Neural cell (in vitro differentiated cells): ENCODE results near the gene KDM4C. TPM values are rescaled to one million over a fixed set of nuclear protein-coding genes. Genes with fewer than 3 reads are reported as not detected.

Experiments
- H2AFZ ChIP-seq: fragments of 200-600, 300-800 bp; sonication (generic), shearing (Covaris generic); 2 replicates; pipeline ENCODE4 v1.6.0; 2014; ENCODE audit warnings: low read depth, mild to moderate bottlenecking, antibody characterized with exemption, low read length, moderate library complexity
- H3F3A ChIP-seq: fragments of 200-600 bp; shearing (Covaris generic); 2 replicates; pipeline ENCODE4 v1.6.1; 2016; ENCODE audit warnings: mild to moderate bottlenecking, moderate library complexity, mixed read lengths, antibody characterized with exemption, low read length; ENCODE audit not compliant: insufficient read depth, poor library complexity, severe bottlenecking
- H3K27ac ChIP-seq: fragments of 200-600, 300-800 bp; sonication (generic), shearing (Covaris generic); 2 replicates; pipeline ENCODE4 v1.5.1; 2014; ENCODE audit warnings: mild to moderate bottlenecking, low read length, moderate library complexity
- H3K27me3 ChIP-seq: fragments of 300-800, 200-600 bp; sonication (generic), shearing (Covaris generic); 2 replicates; pipeline ENCODE4 v1.6.0; 2014; ENCODE audit warnings: mild to moderate bottlenecking, low read depth, low read length, moderate library complexity; ENCODE audit not compliant: insufficient read depth
- H3K36me3 ChIP-seq: fragments of 300-800, 200-600 bp; sonication (generic), shearing (Covaris generic); 2 replicates; pipeline ENCODE4 v1.5.1; 2014; ENCODE audit warnings: mild to moderate bottlenecking, antibody characterized with exemption, low read length, moderate library complexity; ENCODE audit not compliant: insufficient read depth
- H3K4me2 ChIP-seq: fragments of 300-800, 200-600 bp; sonication (generic), shearing (Covaris generic); 2 replicates; pipeline ENCODE4 v1.6.0; 2014; ENCODE audit warnings: mild to moderate bottlenecking, low read length
- H3K4me3 ChIP-seq: fragments of 300-800, 200-600 bp; sonication (generic), shearing (Covaris generic); 2 replicates; pipeline ENCODE4 v1.5.1; 2014; ENCODE audit warnings: mild to moderate bottlenecking, low read length, moderate library complexity
- H3K79me2 ChIP-seq: fragments of 200-600 bp; shearing (Covaris generic); replicated peaks from 2 replicates; pipeline ENCODE4 v1.6.0; 2014; ENCODE audit warnings: mild to moderate bottlenecking, low read length, moderate library complexity; ENCODE audit not compliant: insufficient read depth
- H3K9ac ChIP-seq: fragments of 300-800, 200-600 bp; sonication (generic), shearing (Covaris generic); 2 replicates; pipeline ENCODE4 v1.6.1; 2016; ENCODE audit warnings: mild to moderate bottlenecking, low read length, mixed read lengths
- H3K9me2 ChIP-seq: fragments of 200-600 bp; shearing (Covaris generic); 2 replicates; pipeline ENCODE4 v1.6.1; 2016; ENCODE audit warnings: mild to moderate bottlenecking, low read length, mixed read lengths; ENCODE audit not compliant: insufficient read depth
- H3K9me3 ChIP-seq: fragments of 200-600, 300-800 bp; sonication (generic), shearing (Covaris generic); 2 replicates; pipeline ENCODE4 v1.6.1; 2016; ENCODE audit warnings: mild to moderate bottlenecking, mixed run types, low read length, moderate library complexity, mixed read lengths
- H4K20me1 ChIP-seq: fragments of 200-600 bp; shearing (Covaris generic); 2 replicates; pipeline ENCODE4 v1.6.1; 2016; ENCODE audit warnings: mild to moderate bottlenecking, mixed run types; ENCODE audit not compliant: insufficient read depth
- EP300 ChIP-seq: fragments of 450-650 bp; conservative IDR thresholded peaks from 2 replicates; pipeline ENCODE4 v1.6.1; 2014; ENCODE audit warnings: antibody characterized with exemption, mild to moderate bottlenecking, moderate library complexity; ENCODE audit not compliant: poor library complexity, severe bottlenecking
- EZH2 ChIP-seq: fragments of 200-600, 300-800 bp; shearing (Covaris generic), sonication (generic); IDR thresholded peaks from 2 replicates; pipeline ENCODE4 v1.6.1; 2014; ENCODE audit warnings: antibody characterized with exemption, low read length, borderline replicate concordance, mild to moderate bottlenecking; ENCODE audit not compliant: insufficient read depth, poor library complexity, severe bottlenecking
- MXI1 ChIP-seq: fragments of 450-650 bp; conservative IDR thresholded peaks from 2 replicates; pipeline ENCODE4 v1.6.1; 2014; ENCODE audit warnings: antibody characterized with exemption, mild to moderate bottlenecking; ENCODE audit not compliant: poor library complexity, severe bottlenecking
- POLR2AphosphoS5 ChIP-seq: IDR thresholded peaks from 2 replicates; pipeline ENCODE4 v1.6.1; 2012
- RAD21 ChIP-seq: fragments of 450-650 bp; conservative IDR thresholded peaks from 2 replicates; pipeline ENCODE4 v1.6.1; 2014; ENCODE audit warnings: antibody characterized with exemption, mild to moderate bottlenecking, moderate library complexity
- SMC3 ChIP-seq: fragments of 450-650 bp; conservative IDR thresholded peaks from 2 replicates; pipeline ENCODE4 v1.6.1; 2014; ENCODE audit warnings: antibody characterized with exemption, mild to moderate bottlenecking, moderate library complexity; ENCODE audit not compliant: poor library complexity
- TAF1 ChIP-seq: IDR thresholded peaks from 2 replicates; pipeline ENCODE4 v1.6.1; 2012; ENCODE audit warnings: low read depth
- polyA plus RNA-seq: library from polyadenylated mRNA; depleted of rRNA; stranded (reverse); fragments of >200 nt; gene quantifications from 2 replicates; pipeline ENCODE4 v1.2.3, GENCODE V29; 2014
- TF ChIP-seq, protein P1 (sequence below): IDR thresholded peaks from 2 replicates; pipeline ENCODE4 v1.6.1; 2012; ENCODE audit warnings: borderline replicate concordance
- TF ChIP-seq, protein P2 (sequence below): fragments of 450-650 bp; IDR thresholded peaks from 2 replicates; pipeline ENCODE4 v1.5.1; 2014; ENCODE audit warnings: antibody characterized with exemption, mild to moderate bottlenecking, moderate library complexity; ENCODE audit not compliant: poor library complexity, severe bottlenecking

Gene KDM4C
- polyA plus RNA-seq, 1 donor from 2014 or later: 21.1 TPM

DNA sequence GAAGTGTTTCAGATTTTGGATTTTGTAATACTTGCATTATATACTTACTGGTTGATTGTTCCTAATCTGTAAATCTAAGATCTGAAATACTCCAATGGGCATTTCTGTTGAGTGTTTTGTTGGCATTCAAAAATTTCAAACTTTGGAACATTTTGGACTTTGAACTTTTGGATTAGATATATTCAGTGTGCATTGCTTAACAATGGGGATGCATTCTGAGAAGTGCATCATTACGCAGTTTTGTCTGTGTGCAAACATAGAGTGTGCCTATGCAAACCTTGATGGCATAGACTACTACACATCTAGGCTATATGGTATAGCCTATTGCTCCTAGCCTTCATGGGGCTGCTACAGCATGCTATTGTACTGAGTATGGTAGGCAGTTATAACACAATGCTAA, 325.4 kb downstream of the KDM4C start:
- H3K4me2 ChIP-seq: no peak overlapping the region
- no peaks in the 10 kb centered on the region for H4K20me1 ChIP-seq
- no peak overlapping the region for H2AFZ ChIP-seq
- H3K4me3 ChIP-seq: no peak overlapping the region
- H3K27ac ChIP-seq: no peak overlapping the region
- H3K27me3 ChIP-seq: no peaks in the 10 kb centered on the region
- TF ChIP-seq EP300 (no peak), RAD21 (no peak), SMC3 (no peak), TAF1 (no peak), POLR2AphosphoS5 (no peak), MXI1 (no peak), EZH2 (no peak)
- TF ChIP-seq, protein P1, sequence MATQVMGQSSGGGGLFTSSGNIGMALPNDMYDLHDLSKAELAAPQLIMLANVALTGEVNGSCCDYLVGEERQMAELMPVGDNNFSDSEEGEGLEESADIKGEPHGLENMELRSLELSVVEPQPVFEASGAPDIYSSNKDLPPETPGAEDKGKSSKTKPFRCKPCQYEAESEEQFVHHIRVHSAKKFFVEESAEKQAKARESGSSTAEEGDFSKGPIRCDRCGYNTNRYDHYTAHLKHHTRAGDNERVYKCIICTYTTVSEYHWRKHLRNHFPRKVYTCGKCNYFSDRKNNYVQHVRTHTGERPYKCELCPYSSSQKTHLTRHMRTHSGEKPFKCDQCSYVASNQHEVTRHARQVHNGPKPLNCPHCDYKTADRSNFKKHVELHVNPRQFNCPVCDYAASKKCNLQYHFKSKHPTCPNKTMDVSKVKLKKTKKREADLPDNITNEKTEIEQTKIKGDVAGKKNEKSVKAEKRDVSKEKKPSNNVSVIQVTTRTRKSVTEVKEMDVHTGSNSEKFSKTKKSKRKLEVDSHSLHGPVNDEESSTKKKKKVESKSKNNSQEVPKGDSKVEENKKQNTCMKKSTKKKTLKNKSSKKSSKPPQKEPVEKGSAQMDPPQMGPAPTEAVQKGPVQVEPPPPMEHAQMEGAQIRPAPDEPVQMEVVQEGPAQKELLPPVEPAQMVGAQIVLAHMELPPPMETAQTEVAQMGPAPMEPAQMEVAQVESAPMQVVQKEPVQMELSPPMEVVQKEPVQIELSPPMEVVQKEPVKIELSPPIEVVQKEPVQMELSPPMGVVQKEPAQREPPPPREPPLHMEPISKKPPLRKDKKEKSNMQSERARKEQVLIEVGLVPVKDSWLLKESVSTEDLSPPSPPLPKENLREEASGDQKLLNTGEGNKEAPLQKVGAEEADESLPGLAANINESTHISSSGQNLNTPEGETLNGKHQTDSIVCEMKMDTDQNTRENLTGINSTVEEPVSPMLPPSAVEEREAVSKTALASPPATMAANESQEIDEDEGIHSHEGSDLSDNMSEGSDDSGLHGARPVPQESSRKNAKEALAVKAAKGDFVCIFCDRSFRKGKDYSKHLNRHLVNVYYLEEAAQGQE: no peak
- TF ChIP-seq, protein P2, sequence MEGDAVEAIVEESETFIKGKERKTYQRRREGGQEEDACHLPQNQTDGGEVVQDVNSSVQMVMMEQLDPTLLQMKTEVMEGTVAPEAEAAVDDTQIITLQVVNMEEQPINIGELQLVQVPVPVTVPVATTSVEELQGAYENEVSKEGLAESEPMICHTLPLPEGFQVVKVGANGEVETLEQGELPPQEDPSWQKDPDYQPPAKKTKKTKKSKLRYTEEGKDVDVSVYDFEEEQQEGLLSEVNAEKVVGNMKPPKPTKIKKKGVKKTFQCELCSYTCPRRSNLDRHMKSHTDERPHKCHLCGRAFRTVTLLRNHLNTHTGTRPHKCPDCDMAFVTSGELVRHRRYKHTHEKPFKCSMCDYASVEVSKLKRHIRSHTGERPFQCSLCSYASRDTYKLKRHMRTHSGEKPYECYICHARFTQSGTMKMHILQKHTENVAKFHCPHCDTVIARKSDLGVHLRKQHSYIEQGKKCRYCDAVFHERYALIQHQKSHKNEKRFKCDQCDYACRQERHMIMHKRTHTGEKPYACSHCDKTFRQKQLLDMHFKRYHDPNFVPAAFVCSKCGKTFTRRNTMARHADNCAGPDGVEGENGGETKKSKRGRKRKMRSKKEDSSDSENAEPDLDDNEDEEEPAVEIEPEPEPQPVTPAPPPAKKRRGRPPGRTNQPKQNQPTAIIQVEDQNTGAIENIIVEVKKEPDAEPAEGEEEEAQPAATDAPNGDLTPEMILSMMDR: no peak
- H3K9ac ChIP-seq: no peak overlapping the region
- H3F3A ChIP-seq: no peaks in the 10 kb centered on the region
- H3K36me3 ChIP-seq: no peaks in the 10 kb centered on the region
- H3K9me2 ChIP-seq: no peaks in the 10 kb centered on the region
- no peaks in the 10 kb centered on the region for H3K79me2 ChIP-seq
- H3K9me3 ChIP-seq: no peaks in the 10 kb centered on the region

DNA sequence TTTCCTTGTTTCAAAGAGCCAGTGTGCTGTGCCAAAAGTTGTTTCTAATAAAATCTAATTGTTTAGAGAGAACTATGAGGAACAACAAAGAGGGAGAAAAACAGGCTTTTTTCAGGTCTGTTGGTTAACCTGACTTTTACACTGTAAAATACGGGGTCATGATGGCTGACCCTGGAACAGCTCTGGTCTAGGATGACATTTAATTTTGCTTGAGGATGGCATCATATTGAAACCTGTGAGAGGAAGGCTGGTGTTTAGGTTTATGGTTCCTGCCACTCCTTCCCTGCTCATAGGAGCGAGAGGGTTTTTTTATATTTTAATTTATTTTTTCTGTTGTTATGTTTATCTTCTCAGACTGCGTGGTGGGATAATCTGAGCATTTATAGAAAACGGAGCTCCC, 327.6 kb downstream of the KDM4C start:
- Histone ChIP-seq H3K79me2 (no peaks in the 10 kb centered on the region), H3K36me3 (no peaks in the 10 kb centered on the region), H3K9me3 (no peaks in the 10 kb centered on the region), H3K27ac (no peak overlapping the region), H2AFZ (no peak overlapping the region), H3K9me2 (no peaks in the 10 kb centered on the region), H3K9ac (no peak overlapping the region), H3K27me3 (no peaks in the 10 kb centered on the region), H4K20me1 (no peaks in the 10 kb centered on the region), H3K4me3 (no peak overlapping the region), H3K4me2 (no peak overlapping the region), H3F3A (no peaks in the 10 kb centered on the region)
- TF ChIP-seq EP300: no peak
- no peak for TF ChIP-seq SMC3
- TF ChIP-seq, protein P2: no peak
- TF ChIP-seq, protein P1: no peak
- TF ChIP-seq MXI1: no peak
- TF ChIP-seq EZH2: no peak
- no peak for TF ChIP-seq TAF1
- no peak for TF ChIP-seq POLR2AphosphoS5
- no peak for TF ChIP-seq RAD21
